WTC11 (cell line): ENCODE results near the gene APCDD1. TPM values are rescaled to one million over a fixed set of nuclear protein-coding genes. Genes with fewer than 3 reads are reported as not detected.

Experiments
- ATAC-seq: fragments of 200-7000 bp; cut with Tn5 transposase; 2 replicates; pipeline ENCODE4 v1.10.0; 2021; ENCODE audit warnings: mild to moderate bottlenecking, moderate library complexity
- CTCF ChIA-PET: fragments of 300-600 bp; sonication (Branson Sonifier 250); formaldehyde crosslinking; loops from one replicate; lab custom pipeline; 2021; ENCODE audit warnings: antibody characterized with exemption; lab: Charles Lee
- POLR2A ChIA-PET: fragments of 350-600 bp; sonication (Branson Sonifier 250); formaldehyde crosslinking; loops from one replicate; lab custom pipeline; 2021; ENCODE audit warnings: antibody characterized with exemption; lab: Charles Lee
- DNase-seq: peaks from one replicate; pipeline ENCODE4 v3.0.0; 2021; ENCODE audit warnings: low spot score
- H3K27ac Mint-ChIP-seq: 2 replicates; pipeline ENCODE4 v1.8.0; 2021; ENCODE audit warnings: mixed read lengths
- H3K27me3 Mint-ChIP-seq: 2 replicates; pipeline ENCODE4 v1.8.0; 2021; ENCODE audit warnings: low read depth, mild to moderate bottlenecking, moderate library complexity, mixed read lengths
- H3K36me3 Mint-ChIP-seq: 2 replicates; pipeline ENCODE4 v1.8.0; 2021; ENCODE audit warnings: mixed read lengths
- H3K4me1 Mint-ChIP-seq: 2 replicates; pipeline ENCODE4 v1.8.0; 2022; ENCODE audit warnings: mixed read lengths
- H3K4me3 Mint-ChIP-seq: 2 replicates; pipeline ENCODE4 v1.8.0; 2021; ENCODE audit warnings: mild to moderate bottlenecking, moderate library complexity, mixed read lengths
- H3K9me3 Mint-ChIP-seq: 2 replicates; pipeline ENCODE4 v1.8.0; 2021; ENCODE audit warnings: mixed read lengths
- ATF2 ChIP-seq: sonication (generic); formaldehyde crosslinking; IDR thresholded peaks from 2 replicates; pipeline ENCODE4 v1.8.1; 2022; ENCODE audit warnings: low read depth, missing genetic modification reagents, borderline replicate concordance
- ATF6 ChIP-seq: sonication (generic); formaldehyde crosslinking; IDR thresholded peaks from 2 replicates; pipeline ENCODE4 v1.8.1; 2023; ENCODE audit warnings: mild to moderate bottlenecking, missing genetic modification reagents
- FOXP1 ChIP-seq: sonication (generic); formaldehyde crosslinking; IDR thresholded peaks from 2 replicates; pipeline ENCODE4 v1.8.0; 2022; ENCODE audit warnings: missing genetic modification reagents, mild to moderate bottlenecking, moderate library complexity, borderline replicate concordance
- GABPB1 ChIP-seq: sonication (generic); formaldehyde crosslinking; IDR thresholded peaks from 2 replicates; pipeline ENCODE4 v1.8.1; 2023; ENCODE audit warnings: mild to moderate bottlenecking, missing genetic modification reagents
- GTF2I ChIP-seq: fragments of 250-450 bp; sonication (Bioruptor Pico); conservative IDR thresholded peaks from 2 replicates; pipeline ENCODE4 v1.4.0; 2021; ENCODE audit warnings: mild to moderate bottlenecking
- HMGA2 ChIP-seq: fragments of 250-450 bp; sonication (Bioruptor Pico); IDR thresholded peaks from 2 replicates; pipeline ENCODE4 v1.4.0; 2021; ENCODE audit warnings: mild to moderate bottlenecking, moderate library complexity
- IRF1 ChIP-seq: sonication (generic); formaldehyde crosslinking; IDR thresholded peaks from 2 replicates; pipeline ENCODE4 v1.8.0; 2023; ENCODE audit warnings: missing genetic modification reagents
- RELA ChIP-seq: sonication (generic); formaldehyde crosslinking; IDR thresholded peaks from 2 replicates; pipeline ENCODE4 v1.8.1; 2022; ENCODE audit warnings: missing genetic modification reagents, mild to moderate bottlenecking, borderline replicate concordance
- ZBTB21 ChIP-seq: sonication (generic); formaldehyde crosslinking; IDR thresholded peaks from 2 replicates; pipeline ENCODE4 v1.8.1; 2023; ENCODE audit warnings: mild to moderate bottlenecking, missing genetic modification reagents, borderline replicate concordance
- ZNF121 ChIP-seq: sonication (generic); formaldehyde crosslinking; IDR thresholded peaks from 2 replicates; pipeline ENCODE4 v1.8.0; 2023; ENCODE audit warnings: missing genetic modification reagents
- ZNF317 ChIP-seq: sonication (generic); formaldehyde crosslinking; IDR thresholded peaks from 2 replicates; pipeline ENCODE4 v1.8.1; 2023; ENCODE audit warnings: low read depth, mild to moderate bottlenecking, moderate library complexity, missing genetic modification reagents, borderline replicate concordance
- ZNF512 ChIP-seq: sonication (generic); formaldehyde crosslinking; IDR thresholded peaks from 2 replicates; pipeline ENCODE4 v1.8.1; 2022; ENCODE audit warnings: missing genetic modification reagents, borderline replicate concordance
- ZSCAN18 ChIP-seq: fragments of 250-450 bp; sonication (Bioruptor Pico); IDR thresholded peaks from 2 replicates; pipeline ENCODE4 v2.1.2; 2022; ENCODE audit warnings: mild to moderate bottlenecking, moderate library complexity
- total RNA-seq: library from RNA; stranded (reverse); gene quantifications from 3 replicates; pipeline ENCODE4 v1.2.3, GENCODE V29; 2021

The APCDD1 gene
- total RNA-seq, 1 experiment from 2014 or later = 7.1 TPM

- no peak overlapping the region for H3K27ac Mint-ChIP-seq
- no peak for TF ChIP-seq ATF6
- TF ChIP-seq ZNF121 (CRISPR knock-in tag) = no peak
- TF ChIP-seq IRF1 (CRISPR knock-in tag) = no peak
- no peak for TF ChIP-seq RELA (CRISPR knock-in tag)
- TF ChIP-seq FOXP1 (CRISPR knock-in tag) = no peak
- DNase-seq = no peak
- no peak for ATAC-seq
- H3K27me3 Mint-ChIP-seq = no peaks in the 10 kb centered on the region
- H3K4me1 Mint-ChIP-seq = peaks cover 10% of the 10 kb centered on the region
- H3K4me3 Mint-ChIP-seq = no peak overlapping the region
- ChIA-PET POLR2A (no interaction called here), CTCF (no interaction called here)
- H3K36me3 Mint-ChIP-seq = no peaks in the 10 kb centered on the region
- H3K9me3 Mint-ChIP-seq = peaks cover 25% of the 10 kb centered on the region
Measured at GRCh38 chr18:10419420-10420103, 34.9 kb upstream of the APCDD1 start.

GRCh38 chr18:10420561-10421352 is 33.7 kb upstream of the APCDD1 start:
- POLR2A ChIA-PET = no interaction called here
- TF ChIP-seq GABPB1 (CRISPR knock-in tag) (no peak), ZNF317 (CRISPR knock-in tag) (no peak), ZSCAN18 (no peak), HMGA2 (CRISPR knock-in tag) (no peak), ZNF512 (CRISPR knock-in tag) (no peak), ZBTB21 (CRISPR knock-in tag) (no peak), GTF2I (CRISPR knock-in tag) (no peak), ATF2 (no peak)
- TF ChIP-seq, all 79 proteins: peak for 0
- no peak overlapping the region for H3K4me3 Mint-ChIP-seq
- H3K4me1 Mint-ChIP-seq = peaks cover 5% of the 10 kb centered on the region
- H3K9me3 Mint-ChIP-seq = peaks cover 25% of the 10 kb centered on the region
- DNase-seq (no peak), ATAC-seq (no peak)
- no peaks in the 10 kb centered on the region for H3K36me3 Mint-ChIP-seq
- H3K27ac Mint-ChIP-seq = no peak overlapping the region
- H3K27me3 Mint-ChIP-seq = no peaks in the 10 kb centered on the region
- CTCF ChIA-PET = interaction anchor here (1.0 kb wide), 1 partner anchor 10 kb away, joined by 3 read pairs; no protein-coding TSS in a partner anchor
